Measurements from ENCODE around the gene ITIH5. TPM values are rescaled to one million over a fixed set of nuclear protein-coding genes. Genes with fewer than 3 reads are reported as not detected.
"Not testable (repeated sequence)": the region's sequence is repeated elsewhere in the genome, so short reads cannot be mapped to it uniquely, and the experiment has no call there.

The ITIH5 gene
- polyA plus RNA-seq, 1 donor from 2014 or later: 0.28 TPM

GRCh38 chr10:7686351-7687171, 19.8 kb upstream of the ITIH5 start:
- Histone ChIP-seq H3K27me3 (ENCODE audit: insufficient read depth, low read depth, low read length) (no peaks in the 10 kb centered on the region), H3K9ac (ENCODE audit: low read length) (no peak overlapping the region), H3K4me3 (ENCODE audit: low read length) (no peak overlapping the region), H3F3A (ENCODE audit: insufficient read depth, low read length, poor library complexity, severe bottlenecking) (no peaks in the 10 kb centered on the region), H3K9me3 (ENCODE audit: low read length) (peaks cover 6% of the 10 kb centered on the region), H3K79me2 (replicated peaks; ENCODE audit: insufficient read depth, low read length) (no peaks in the 10 kb centered on the region), H4K20me1 (ENCODE audit: insufficient read depth) (no peaks in the 10 kb centered on the region), H2AFZ (ENCODE audit: low read depth, low read length) (no peak overlapping the region), H3K4me2 (ENCODE audit: low read length) (no peak overlapping the region), H3K9me2 (ENCODE audit: insufficient read depth, low read length) (no peaks in the 10 kb centered on the region), H3K27ac (ENCODE audit: low read length) (no peak overlapping the region), H3K36me3 (ENCODE audit: insufficient read depth, low read length) (no peaks in the 10 kb centered on the region)
- TF ChIP-seq POLR2AphosphoS5 (IDR thresholded peaks at IDR 0.05) (peak; percentile 92), REST (IDR thresholded peaks at IDR 0.05; ENCODE audit: borderline replicate concordance) (peak; percentile 44), EP300 (conservative IDR thresholded peaks at IDR 0.05; ENCODE audit: poor library complexity, severe bottlenecking) (peak; percentile 98), MXI1 (conservative IDR thresholded peaks at IDR 0.05; ENCODE audit: poor library complexity, severe bottlenecking) (no peak)

- not testable (repeated sequence) for H3K9ac ChIP-seq (ENCODE audit: low read length)
Measured at GRCh38 chr10:7680078-7680477, 13.3 kb upstream of the ITIH5 start.

GRCh38 chr10:7679256-7679655, 12.5 kb upstream of the ITIH5 start:
- Histone ChIP-seq H3K36me3 (ENCODE audit: insufficient read depth, low read length) (no peaks in the 10 kb centered on the region), H3K9ac (ENCODE audit: low read length) (no peak overlapping the region), H3K9me3 (ENCODE audit: low read length) (no peaks in the 10 kb centered on the region), H3K9me2 (ENCODE audit: insufficient read depth, low read length) (no peaks in the 10 kb centered on the region), H2AFZ (ENCODE audit: low read depth, low read length) (no peak overlapping the region), H3K79me2 (replicated peaks; ENCODE audit: insufficient read depth, low read length) (no peaks in the 10 kb centered on the region), H3K27ac (ENCODE audit: low read length) (no peak overlapping the region), H3K4me2 (ENCODE audit: low read length) (no peak overlapping the region), H4K20me1 (ENCODE audit: insufficient read depth) (no peaks in the 10 kb centered on the region), H3K27me3 (ENCODE audit: insufficient read depth, low read depth, low read length) (no peaks in the 10 kb centered on the region), H3F3A (ENCODE audit: insufficient read depth, low read length, poor library complexity, severe bottlenecking) (no peaks in the 10 kb centered on the region), H3K4me3 (ENCODE audit: low read length) (no peak overlapping the region)
- TF ChIP-seq EZH2 (IDR thresholded peaks at IDR 0.05; ENCODE audit: borderline replicate concordance, insufficient read depth, low read length, poor library complexity, severe bottlenecking) (no peak), MXI1 (conservative IDR thresholded peaks at IDR 0.05; ENCODE audit: poor library complexity, severe bottlenecking) (no peak), REST (IDR thresholded peaks at IDR 0.05; ENCODE audit: borderline replicate concordance) (no peak), CTCF (IDR thresholded peaks at IDR 0.05; ENCODE audit: poor library complexity, severe bottlenecking) (no peak), EP300 (conservative IDR thresholded peaks at IDR 0.05; ENCODE audit: poor library complexity, severe bottlenecking) (no peak), RAD21 (conservative IDR thresholded peaks at IDR 0.05) (no peak), TAF1 (IDR thresholded peaks at IDR 0.05; ENCODE audit: low read depth) (no peak), POLR2AphosphoS5 (IDR thresholded peaks at IDR 0.05) (no peak), SMC3 (conservative IDR thresholded peaks at IDR 0.05; ENCODE audit: poor library complexity) (no peak)

More at GRCh38 chr10:7680078-7680477, 13.3 kb upstream of the ITIH5 start:
- not testable (repeated sequence) for H2AFZ ChIP-seq (ENCODE audit: low read depth, low read length); H3K27me3 ChIP-seq (ENCODE audit: insufficient read depth, low read depth, low read length); H3K9me3 ChIP-seq (ENCODE audit: low read length); H3K27ac ChIP-seq (ENCODE audit: low read length); H4K20me1 ChIP-seq (ENCODE audit: insufficient read depth); H3K9me2 ChIP-seq (ENCODE audit: insufficient read depth, low read length); H3K4me3 ChIP-seq (ENCODE audit: low read length); H3K79me2 ChIP-seq (replicated peaks; ENCODE audit: insufficient read depth, low read length); H3K36me3 ChIP-seq (ENCODE audit: insufficient read depth, low read length); H3K4me2 ChIP-seq (ENCODE audit: low read length); H3F3A ChIP-seq (ENCODE audit: insufficient read depth, low read length, poor library complexity, severe bottlenecking)
